NCI-H2171 treated with DMSO at 0.1 percent for 48 hours (cell line): Measurements from ENCODE around the gene NUDC.
"Not testable (repeated sequence)": the region's sequence is repeated elsewhere in the genome, so short reads cannot be mapped to it uniquely, and the experiment has no call there.

Experiments
- DNase-seq: peaks from one replicate; lab custom pipeline; 2025; lab: John Stamatoyannopoulos, UW

The NUDC gene

DNA sequence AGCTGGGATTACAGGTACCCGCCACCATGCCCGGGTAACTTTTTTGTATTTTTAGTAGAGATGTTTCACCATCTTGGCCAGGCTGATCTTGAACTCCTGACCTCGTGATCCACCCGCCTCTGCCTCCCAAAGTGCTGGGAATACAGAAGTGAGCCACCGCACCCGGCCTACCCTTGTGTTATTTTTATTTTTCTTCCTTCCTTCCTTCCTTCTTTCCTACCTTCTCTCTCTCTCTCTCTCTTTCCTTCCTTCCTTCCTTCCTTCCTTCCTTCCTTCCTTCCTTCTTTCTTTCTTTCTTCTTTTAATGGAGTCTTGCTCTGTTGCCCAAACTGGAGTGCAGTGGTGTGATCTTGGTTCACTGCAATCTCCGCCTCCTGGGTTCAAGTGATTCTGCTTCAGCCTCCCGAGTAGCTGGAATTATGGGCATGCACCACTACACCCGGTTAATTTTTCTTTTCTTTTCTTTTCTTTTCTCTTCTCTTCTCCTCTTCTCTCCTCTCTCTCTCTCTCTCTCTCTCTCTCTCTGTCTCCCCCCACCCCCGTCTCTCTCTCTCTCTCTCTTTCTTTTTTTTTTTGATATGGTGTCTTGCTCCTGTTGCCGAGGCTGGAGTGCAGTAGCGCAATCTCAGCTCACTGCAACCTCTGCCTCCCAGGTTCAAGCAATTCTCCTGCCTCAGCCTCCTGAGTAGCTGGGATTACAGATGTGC is 68.0 kb downstream of the NUDC start:
- not testable (repeated sequence) for DNase-seq

DNA sequence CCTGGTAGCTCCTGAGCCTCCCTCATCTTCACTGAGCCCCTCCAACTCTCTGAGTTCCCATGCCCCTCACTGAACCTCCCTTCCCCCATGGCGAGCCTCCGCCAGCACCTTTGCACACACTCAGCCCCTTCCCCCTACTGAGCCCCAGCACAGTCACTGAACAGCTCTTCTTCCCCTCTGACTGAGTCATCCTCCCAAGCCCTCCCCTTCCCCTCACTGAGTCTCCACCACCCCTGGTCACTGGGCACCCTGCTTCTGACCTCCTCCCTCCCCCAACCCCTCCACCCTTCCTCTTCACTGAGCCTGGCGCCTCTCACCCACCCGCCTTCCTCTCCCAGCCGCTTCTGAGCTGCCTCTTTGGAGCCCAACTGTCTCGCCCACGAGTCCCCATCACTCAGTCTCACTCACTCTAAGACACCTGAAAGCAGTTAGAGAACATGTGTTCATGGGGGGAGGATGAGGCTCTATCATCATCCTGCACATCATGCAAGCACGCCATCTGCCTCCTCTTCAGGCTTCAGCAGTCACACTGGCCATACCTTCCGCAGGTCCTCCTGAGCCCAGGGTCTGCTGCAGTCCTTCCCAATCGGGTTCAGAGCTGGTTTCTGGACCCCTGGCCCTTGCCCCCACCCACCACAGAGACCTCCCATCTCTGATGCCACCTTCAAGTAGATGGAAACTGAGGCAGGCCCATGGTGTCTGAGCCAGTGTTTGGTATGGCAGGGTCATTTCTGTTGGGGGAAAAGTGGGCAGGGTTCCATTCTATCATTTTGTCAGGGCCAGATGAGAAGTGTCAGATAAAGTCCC is 70.0 kb downstream of the NUDC start:
- DNase-seq = peak; percentile 81

DNA sequence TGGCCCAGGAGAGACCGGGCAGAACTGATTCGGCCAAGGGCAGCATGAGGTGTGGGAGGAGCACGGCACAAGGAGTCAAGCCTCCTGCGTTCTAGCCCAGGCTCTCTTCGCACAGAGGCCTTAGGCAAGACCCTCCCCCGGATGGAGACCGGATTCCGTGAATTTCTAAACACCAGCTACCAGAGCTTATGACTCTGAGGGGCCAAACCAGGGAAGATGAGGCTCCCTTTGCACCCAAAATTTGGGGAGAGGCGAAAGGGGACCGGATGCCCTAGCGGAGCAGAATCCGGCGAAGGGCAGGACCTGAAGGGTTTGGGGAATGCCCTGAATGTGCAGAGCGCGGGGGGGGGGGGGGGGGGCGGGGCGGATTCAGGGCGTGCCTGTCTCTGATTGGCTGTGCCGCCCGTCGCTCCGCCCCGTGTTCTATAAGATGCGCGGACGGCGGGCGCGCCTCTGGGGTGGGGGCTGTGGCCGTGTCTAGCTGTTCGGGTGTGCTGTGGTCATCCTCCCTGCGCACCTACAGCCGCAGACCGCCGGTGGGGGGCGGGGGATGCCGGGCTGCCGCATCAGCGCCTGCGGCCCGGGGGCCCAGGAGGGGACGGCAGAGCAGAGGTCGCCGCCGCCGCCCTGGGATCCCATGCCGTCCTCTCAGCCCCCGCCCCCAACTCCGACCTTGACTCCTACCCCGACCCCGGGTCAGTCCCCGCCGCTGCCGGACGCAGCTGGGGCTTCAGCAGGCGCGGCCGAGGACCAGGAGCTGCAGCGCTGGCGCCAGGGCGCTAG is 71.9 kb downstream of the NUDC start, which contains the start of gene TRNP1:
TRNP1 (plus strand) TSS at position 456 of the 783 bp plus-strand sequence; CDS start at position 551, 95 bp downstream.
- DNase-seq = peak; percentile 76

DNA sequence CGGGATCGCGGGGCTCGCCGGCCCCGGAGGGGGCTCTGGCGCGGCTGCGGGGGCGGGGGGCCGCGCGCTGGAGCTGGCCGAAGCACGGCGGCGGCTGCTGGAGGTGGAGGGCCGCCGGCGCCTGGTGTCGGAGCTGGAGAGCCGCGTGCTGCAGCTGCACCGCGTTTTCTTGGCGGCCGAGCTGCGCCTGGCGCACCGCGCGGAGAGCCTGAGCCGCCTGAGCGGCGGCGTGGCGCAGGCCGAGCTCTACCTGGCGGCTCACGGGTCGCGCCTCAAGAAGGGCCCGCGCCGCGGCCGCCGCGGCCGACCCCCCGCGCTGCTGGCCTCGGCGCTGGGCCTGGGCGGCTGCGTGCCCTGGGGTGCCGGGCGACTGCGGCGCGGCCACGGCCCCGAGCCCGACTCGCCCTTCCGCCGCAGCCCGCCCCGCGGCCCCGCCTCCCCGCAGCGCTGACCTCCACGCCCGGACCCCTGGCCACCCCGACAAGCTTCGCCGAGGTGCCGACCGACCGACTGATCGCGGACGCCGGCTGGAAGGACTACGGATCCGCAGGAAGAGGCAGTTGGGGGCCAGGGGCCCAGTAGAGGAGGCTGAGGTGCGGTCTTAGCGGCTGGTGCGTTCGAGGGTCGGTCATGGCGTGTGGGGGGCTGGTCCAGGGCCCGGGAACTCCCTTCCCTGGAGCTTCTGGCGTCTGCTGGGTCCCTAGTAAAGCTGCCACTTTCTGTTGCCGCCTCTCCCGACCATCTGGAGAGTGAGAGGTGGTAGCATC is 72.7 kb downstream of the NUDC start:
- DNase-seq = no peak

DNA sequence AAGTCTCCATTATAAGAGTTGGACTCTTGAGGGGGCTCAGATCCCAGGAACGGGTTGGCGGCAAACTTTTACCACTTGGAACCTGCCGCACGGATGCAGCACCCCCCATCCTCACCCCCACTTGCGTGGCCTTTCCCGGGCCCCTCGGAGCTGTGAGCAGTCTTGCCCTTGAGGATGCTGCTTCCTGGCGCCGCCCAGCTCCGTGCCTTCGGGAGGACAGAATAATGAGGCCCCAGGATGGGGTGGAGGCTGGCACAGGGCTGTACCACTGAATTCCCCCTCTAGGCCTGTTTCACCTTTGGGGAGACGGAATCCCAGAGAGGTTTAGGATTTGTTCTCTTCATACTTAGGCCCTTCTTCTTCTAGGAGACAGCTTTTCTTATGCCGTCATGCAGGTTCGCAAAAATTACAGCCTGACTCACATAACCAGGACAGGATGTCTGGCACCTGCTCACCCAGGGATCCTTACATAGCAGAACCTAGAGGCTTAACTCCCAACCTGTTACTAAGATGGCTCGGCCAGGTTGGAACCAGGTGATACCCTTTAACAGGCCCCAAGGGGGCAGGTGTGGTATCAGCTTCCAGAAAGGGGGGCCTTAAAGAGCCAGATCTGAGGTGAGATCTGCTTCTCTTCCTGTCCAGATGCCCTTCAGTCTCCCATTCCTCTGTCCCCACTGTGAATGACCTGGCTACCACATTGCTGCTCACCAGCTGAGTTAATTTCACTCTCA is 73.4 kb downstream of the NUDC start:
- DNase-seq = peak; percentile 85

DNA sequence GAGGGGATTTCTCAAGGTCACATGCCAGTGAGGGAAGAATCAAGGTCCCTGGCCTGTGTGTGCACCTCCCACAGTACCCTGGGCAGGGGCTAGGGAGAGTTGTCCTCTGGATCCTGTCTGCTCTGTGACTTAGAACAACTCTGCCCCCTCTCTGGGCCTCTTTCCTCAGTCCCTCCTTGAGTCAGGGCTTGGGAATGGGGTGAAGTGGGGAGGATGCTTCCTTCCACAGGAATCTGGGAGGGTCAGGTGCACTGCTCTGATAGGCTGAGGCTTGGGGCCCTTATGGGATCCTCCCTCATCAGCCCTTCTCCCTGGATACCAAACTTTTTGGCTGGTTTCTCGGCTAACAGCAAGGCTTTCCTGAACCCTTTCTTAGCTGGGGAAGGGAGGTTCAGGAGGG is 74.5 kb downstream of the NUDC start:
- no peak for DNase-seq
